Epithelial cell of alveolus of lung (primary cell): ENCODE measurements around the gene KPTN. TPM values are rescaled to one million over a fixed set of nuclear protein-coding genes. Genes with fewer than 3 reads are reported as not detected.

ENCODE experiments used
- total RNA-seq: library from RNA; depleted of rRNA; stranded (reverse); fragments of >200 nt; gene quantifications from 2 replicates; pipeline ENCODE4 v1.2.1, GENCODE V29; 2015

Gene KPTN
- total RNA-seq, result 4.7 and 10.5 TPM in 2 replicates

GRCh38 chr19:47483800-47484690, at the start of gene KPTN:
KPTN (minus strand) TSS chr19:47484219; CDS start chr19:47484160, 59 bp downstream.

GRCh38 chr19:47514869-47515588, 31.0 kb upstream of the KPTN start, which contains the start of gene NAPA:
NAPA (minus strand) TSS chr19:47515063; CDS start chr19:47514940, 123 bp downstream.

GRCh38 chr19:47471733-47472457, 12.1 kb downstream of the KPTN start, which contains the start of gene SLC8A2:
SLC8A2 (minus strand) TSS chr19:47471893; CDS start chr19:47466403, 5,490 bp downstream.

Other genes starting within 250 kb of the KPTN start
- gene CCDC9, start 227.7 kb downstream of the KPTN start, total RNA-seq, result 9.2 and 16.9 TPM in 2 replicates
- 4.9 and 11.1 TPM in 2 replicates for gene INAFM1, start 209.3 kb downstream of the KPTN start, total RNA-seq
- gene C5AR1, start 174.4 kb downstream of the KPTN start, total RNA-seq, result not detected in 2 replicates
- under 0.01 TPM in 1 of 2 replicates, not detected in the other for gene C5AR2, start 152.0 kb downstream of the KPTN start, total RNA-seq
- 7.3 and 11.1 TPM in 2 replicates for gene DHX34, start 134.9 kb downstream of the KPTN start, total RNA-seq
- 23.1 and 35.8 TPM in 2 replicates for gene MEIS3, start 64.7 kb downstream of the KPTN start, total RNA-seq
- 0.16 TPM in 1 of 2 replicates, not detected in the other for gene SLC8A2, start 12.3 kb downstream of the KPTN start, total RNA-seq
- gene NAPA, start 30.8 kb upstream of the KPTN start, total RNA-seq, result 93.5 and 104 TPM in 2 replicates
- gene ZNF541, start 88.9 kb upstream of the KPTN start, total RNA-seq, result under 0.01 TPM in 1 of 2 replicates, not detected in the other
- gene BICRA, start 124.9 kb upstream of the KPTN start, total RNA-seq, result 3.4 and 10.7 TPM in 2 replicates
- gene EHD2, start 229.2 kb upstream of the KPTN start, total RNA-seq, result 149 and 307 TPM in 2 replicates